ENCODE results near the gene UXS1.
"Not testable (repeated sequence)": the region's sequence is repeated elsewhere in the genome, so short reads cannot be mapped to it uniquely, and the experiment has no call there.

GRCh38 chr2:106204551-106204950, 10.4 kb upstream of the UXS1 start:
- not testable (repeated sequence) for TF ChIP-seq NFYB (CRISPR knock-in tag; conservative IDR thresholded peaks at IDR 0.05; ENCODE audit: low read depth); AFF4 (CRISPR knock-in tag; IDR thresholded peaks at IDR 0.05; ENCODE audit: borderline replicate concordance); CTCF (IDR thresholded peaks at IDR 0.05); CREB1 (CRISPR knock-in tag; IDR thresholded peaks at IDR 0.05); ATF3 (CRISPR knock-in tag; conservative IDR thresholded peaks at IDR 0.05); RELA (CRISPR knock-in tag; IDR thresholded peaks at IDR 0.05; ENCODE audit: borderline replicate concordance); GABPB1 (CRISPR knock-in tag; IDR thresholded peaks at IDR 0.05); IRF2 (CRISPR knock-in tag; IDR thresholded peaks at IDR 0.05; ENCODE audit: borderline replicate concordance, low read depth); TP53 (CRISPR knock-in tag; IDR thresholded peaks at IDR 0.05); ZNF317 (CRISPR knock-in tag; IDR thresholded peaks at IDR 0.05; ENCODE audit: borderline replicate concordance, low read depth); PREB (CRISPR knock-in tag; IDR thresholded peaks at IDR 0.05; ENCODE audit: borderline replicate concordance); CBFB (CRISPR knock-in tag; IDR thresholded peaks at IDR 0.05; ENCODE audit: low read depth)
- TF ChIP-seq, protein P1, sequence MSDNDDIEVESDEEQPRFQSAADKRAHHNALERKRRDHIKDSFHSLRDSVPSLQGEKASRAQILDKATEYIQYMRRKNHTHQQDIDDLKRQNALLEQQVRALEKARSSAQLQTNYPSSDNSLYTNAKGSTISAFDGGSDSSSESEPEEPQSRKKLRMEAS (CRISPR knock-in tag; IDR thresholded peaks at IDR 0.05), result not testable (repeated sequence)

All from WTC11 (cell line).